Measurements from ENCODE around the gene CDC40.

DNA sequence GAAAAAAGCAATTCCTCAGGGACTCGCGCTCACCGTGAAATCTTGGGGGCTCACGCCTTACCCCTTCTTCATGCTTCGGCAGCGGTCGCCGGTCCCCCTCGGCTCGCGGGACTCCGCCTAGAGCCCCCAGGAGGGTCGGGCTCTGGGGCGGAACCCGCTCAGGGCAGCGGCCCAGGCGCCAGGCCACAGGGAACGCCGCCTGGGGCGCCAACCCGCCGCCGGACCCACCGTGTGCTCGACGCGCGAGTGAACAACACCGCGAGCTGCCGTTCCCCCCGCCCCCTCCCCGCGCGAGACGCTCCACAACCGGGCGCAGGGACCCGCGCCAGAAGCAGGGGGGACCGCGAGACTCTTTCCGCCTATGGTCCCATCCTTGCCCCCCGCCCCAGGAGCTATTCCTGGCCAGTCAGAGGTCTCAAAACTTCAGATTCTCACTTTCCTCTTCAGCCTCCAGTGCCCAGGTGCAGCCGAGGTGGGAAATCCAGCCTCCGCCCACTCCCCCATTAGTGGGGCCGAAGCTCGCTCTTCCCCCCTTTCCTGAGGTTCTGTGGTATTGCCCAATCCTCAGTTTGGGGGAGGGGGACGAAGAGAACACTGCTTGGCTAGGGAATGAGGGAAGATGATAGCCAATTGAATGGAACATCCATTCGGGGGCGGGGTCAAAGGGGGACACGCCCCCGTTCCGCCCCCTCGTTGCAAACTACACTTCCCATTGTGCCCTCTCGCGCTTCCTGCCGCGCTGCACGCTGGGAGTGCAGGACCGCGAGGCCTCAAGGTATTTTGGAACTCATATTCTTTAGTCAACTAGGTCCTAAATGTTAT is 610 bp upstream of the CDC40 start, which contains the start of gene WASF1:
- TF ChIP-seq, protein P1, sequence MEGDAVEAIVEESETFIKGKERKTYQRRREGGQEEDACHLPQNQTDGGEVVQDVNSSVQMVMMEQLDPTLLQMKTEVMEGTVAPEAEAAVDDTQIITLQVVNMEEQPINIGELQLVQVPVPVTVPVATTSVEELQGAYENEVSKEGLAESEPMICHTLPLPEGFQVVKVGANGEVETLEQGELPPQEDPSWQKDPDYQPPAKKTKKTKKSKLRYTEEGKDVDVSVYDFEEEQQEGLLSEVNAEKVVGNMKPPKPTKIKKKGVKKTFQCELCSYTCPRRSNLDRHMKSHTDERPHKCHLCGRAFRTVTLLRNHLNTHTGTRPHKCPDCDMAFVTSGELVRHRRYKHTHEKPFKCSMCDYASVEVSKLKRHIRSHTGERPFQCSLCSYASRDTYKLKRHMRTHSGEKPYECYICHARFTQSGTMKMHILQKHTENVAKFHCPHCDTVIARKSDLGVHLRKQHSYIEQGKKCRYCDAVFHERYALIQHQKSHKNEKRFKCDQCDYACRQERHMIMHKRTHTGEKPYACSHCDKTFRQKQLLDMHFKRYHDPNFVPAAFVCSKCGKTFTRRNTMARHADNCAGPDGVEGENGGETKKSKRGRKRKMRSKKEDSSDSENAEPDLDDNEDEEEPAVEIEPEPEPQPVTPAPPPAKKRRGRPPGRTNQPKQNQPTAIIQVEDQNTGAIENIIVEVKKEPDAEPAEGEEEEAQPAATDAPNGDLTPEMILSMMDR (IDR thresholded peaks at IDR 0.05 in 4 of 5, conservative IDR thresholded peaks at IDR 0.05 in 1 of 5), result peak in 1 of 5 experiments; percentile 16
- TF ChIP-seq POLR2A (IDR thresholded peaks at IDR 0.05), result peak in 1 of 2 donors; percentile 27
